Measurements from ENCODE around the gene COPS7A. TPM values are rescaled to one million over a fixed set of nuclear protein-coding genes. Genes with fewer than 3 reads are reported as not detected.
"Not testable (repeated sequence)": the region's sequence is repeated elsewhere in the genome, so short reads cannot be mapped to it uniquely, and the experiment has no call there.

COPS7A gene
- polyA plus RNA-seq, 3 donors: 70.1 to 77.1 (median 72.3) TPM

GRCh38 chr12:6736754-6737153 is 12.9 kb downstream of the COPS7A start:
- 100% methylated on average over 2 of the region's 5 CpGs for WGBS (ENCODE audit: insufficient coverage)
- H3K9me3 ChIP-seq (replicated peaks in 1 of 2; ENCODE audit: control insufficient read depth in 1 of 2, insufficient read depth in 1 of 2, low read length in 2 of 2): no peaks in the 10 kb centered on the region
- no peak overlapping the region for H3K27ac ChIP-seq (ENCODE audit: low read depth in 1 of 2, low read length in 2 of 2)
- no peak overlapping the region for H3K9ac ChIP-seq (ENCODE audit: insufficient read depth, low read length, poor library complexity, severe bottlenecking)
- no peaks in the 10 kb centered on the region for H4K20me1 ChIP-seq (ENCODE audit: insufficient read depth, low read length)
- no peaks in the 10 kb centered on the region for H3K4me1 ChIP-seq (ENCODE audit: control insufficient read depth in 1 of 2, insufficient read depth in 2 of 2, low read length in 2 of 2)
- no peak for TF ChIP-seq CTCF (IDR thresholded peaks at IDR 0.05)
- no peaks in the 10 kb centered on the region for H3K79me2 ChIP-seq (ENCODE audit: insufficient read depth, low read length)
- no peaks in the 10 kb centered on the region for H3K27me3 ChIP-seq (ENCODE audit: control insufficient read depth in 2 of 2, insufficient read depth in 2 of 2, low read length in 2 of 2)
- intact Hi-C loops (cut with micrococcal nuclease): loop anchor here (5.0 kb wide), 2 partner anchors 41 to 91 kb away; partner anchors contain the start of gene P3H3 (in 1 of the 2)
- peaks cover 0 to 2% (median 2%) of the 10 kb centered on the region in 3 donors for H3K27me3 Mint-ChIP-seq (ENCODE audit: low read depth in 3 of 3)
- H3K36me3 Mint-ChIP-seq: peaks cover 24 to 52% of the 10 kb centered on the region in 2 donors
- H3K4me3 ChIP-seq (replicated peaks in 1 of 3; ENCODE audit: low read depth in 2 of 3, low read length in 3 of 3): no peak overlapping the region
- no peaks in the 10 kb centered on the region for H3K9me3 Mint-ChIP-seq
- H3K27ac Mint-ChIP-seq: no peak overlapping the region
- no peak overlapping the region for H3K4me2 ChIP-seq (replicated peaks; ENCODE audit: extremely low read depth, low read length, poor library complexity, severe bottlenecking)
- no peak overlapping the region for H3K4me3 Mint-ChIP-seq
- H3K36me3 ChIP-seq (replicated peaks in 1 of 2; ENCODE audit: control insufficient read depth in 1 of 2, insufficient read depth in 2 of 2, low read length in 2 of 2): peaks cover 19 to 37% of the 10 kb centered on the region in 2 donors
- H3K4me1 Mint-ChIP-seq: peaks cover 4% of the 10 kb centered on the region
- H2AFZ ChIP-seq (ENCODE audit: insufficient read depth, low read depth, low read length, poor library complexity, severe bottlenecking): no peak overlapping the region
- DNase-seq: no peak

GRCh38 chr12:6742080-6742479 is 18.2 kb downstream of the COPS7A start:
- H3K27me3 Mint-ChIP-seq (ENCODE audit: low read depth in 3 of 3); H3K27me3 ChIP-seq (ENCODE audit: control insufficient read depth in 2 of 2, insufficient read depth in 2 of 2, low read length in 2 of 2); H3K9me3 Mint-ChIP-seq; H3K27ac Mint-ChIP-seq; H2AFZ ChIP-seq (ENCODE audit: insufficient read depth, low read depth, low read length, poor library complexity, severe bottlenecking); H3K9me3 ChIP-seq (replicated peaks in 1 of 2; ENCODE audit: control insufficient read depth in 1 of 2, insufficient read depth in 1 of 2, low read length in 2 of 2); H3K36me3 ChIP-seq (replicated peaks in 1 of 2; ENCODE audit: control insufficient read depth in 1 of 2, insufficient read depth in 2 of 2, low read length in 2 of 2); H3K79me2 ChIP-seq (ENCODE audit: insufficient read depth, low read length); H3K4me3 ChIP-seq (replicated peaks in 1 of 3; ENCODE audit: low read depth in 2 of 3, low read length in 3 of 3); intact Hi-C loops (cut with micrococcal nuclease); H4K20me1 ChIP-seq (ENCODE audit: insufficient read depth, low read length); H3K9ac ChIP-seq (ENCODE audit: insufficient read depth, low read length, poor library complexity, severe bottlenecking); H3K4me3 Mint-ChIP-seq; H3K27ac ChIP-seq (ENCODE audit: low read depth in 1 of 2, low read length in 2 of 2); H3K4me2 ChIP-seq (replicated peaks; ENCODE audit: extremely low read depth, low read length, poor library complexity, severe bottlenecking); DNase-seq: not testable (repeated sequence)
- no CpG with 5 or more reads among the region's 12 CpGs for WGBS (ENCODE audit: insufficient coverage)
- H3K4me1 Mint-ChIP-seq: peaks cover 21% of the 10 kb centered on the region
- peaks cover 16% of the 10 kb centered on the region in 2 donors for H3K36me3 Mint-ChIP-seq
- H3K4me1 ChIP-seq (ENCODE audit: control insufficient read depth in 1 of 2, insufficient read depth in 2 of 2, low read length in 2 of 2): peaks cover 20 to 23% of the 10 kb centered on the region in 2 donors

Data from CD14-positive monocyte (primary cell).